HG02642 (cell line): ENCODE data around the gene CDKL5.
"Not testable (repeated sequence)": the region's sequence is repeated elsewhere in the genome, so short reads cannot be mapped to it uniquely, and the experiment has no call there.

Source experiments
- ATAC-seq: cut with Tn5 transposase; IDR thresholded peaks from one replicate; pipeline ENCODE4 v1.9.1; 2021; ENCODE audit warnings: mild to moderate bottlenecking; ENCODE audit not compliant: unreplicated experiment, poor library complexity

Gene CDKL5

DNA sequence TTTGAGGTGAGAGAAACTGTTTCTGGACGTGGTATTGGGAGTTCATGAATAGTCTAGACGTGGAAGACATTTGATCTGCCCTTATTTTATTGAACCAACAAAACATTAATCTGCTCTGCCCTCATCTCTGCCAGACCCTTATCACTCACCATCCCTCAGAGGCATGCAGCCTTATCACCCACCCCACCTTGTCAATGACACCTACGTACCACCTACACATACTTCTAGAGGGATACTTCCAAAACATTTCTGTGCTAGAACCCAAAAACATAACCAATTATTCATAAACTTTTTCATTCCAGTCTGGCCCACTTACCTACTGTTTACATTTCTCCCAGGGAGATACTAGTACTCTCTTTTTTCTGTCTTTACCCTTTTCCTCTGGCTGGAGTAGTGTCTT is 141.3 kb downstream of the CDKL5 start:
- no peak for ATAC-seq

- ATAC-seq: no peak
Observed at GRCh38 chrX:18573556-18573955, 148.1 kb downstream of the CDKL5 start.

DNA sequence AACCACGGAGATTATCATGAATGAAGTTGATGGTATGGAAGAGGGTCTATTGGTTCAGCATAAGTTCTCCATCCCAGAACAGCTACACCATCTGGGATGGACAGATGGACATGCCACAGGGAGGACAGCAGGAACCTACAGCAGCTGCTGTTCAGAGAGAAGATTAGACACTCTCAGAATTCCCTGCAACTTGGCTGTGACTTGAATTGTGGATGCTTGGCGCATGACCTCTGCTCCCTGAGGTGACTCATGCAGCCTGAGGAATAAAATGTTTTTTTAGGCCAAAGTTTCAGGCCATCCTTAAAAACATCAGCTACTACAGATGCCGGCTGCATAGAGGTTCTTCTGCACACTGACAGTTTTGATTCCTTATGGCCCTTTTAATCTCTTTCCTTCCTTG is 149.2 kb downstream of the CDKL5 start:
- ATAC-seq: no peak

DNA sequence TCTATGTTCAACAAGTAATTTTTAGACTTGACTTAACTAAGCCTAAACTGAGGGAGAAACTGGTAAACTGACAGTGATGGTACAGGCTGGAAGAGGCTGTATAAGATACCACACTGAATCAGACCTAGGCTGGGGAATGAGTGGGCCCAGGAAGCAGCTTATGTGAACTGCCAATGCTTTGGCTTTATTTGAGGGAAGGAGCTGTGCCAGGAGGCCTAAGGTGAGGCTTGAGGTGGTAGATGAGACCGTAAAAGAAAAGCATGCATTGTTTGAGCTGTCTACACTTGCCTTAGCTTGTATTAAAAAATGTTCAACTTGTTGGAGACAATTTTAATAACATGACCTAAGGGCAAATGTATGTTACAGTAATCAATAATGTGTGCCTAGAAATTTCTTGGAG is 150.3 kb downstream of the CDKL5 start:
- no peak for ATAC-seq

GRCh38 chrX:18577400-18577799 is 152.0 kb downstream of the CDKL5 start:
- ATAC-seq: no peak

DNA sequence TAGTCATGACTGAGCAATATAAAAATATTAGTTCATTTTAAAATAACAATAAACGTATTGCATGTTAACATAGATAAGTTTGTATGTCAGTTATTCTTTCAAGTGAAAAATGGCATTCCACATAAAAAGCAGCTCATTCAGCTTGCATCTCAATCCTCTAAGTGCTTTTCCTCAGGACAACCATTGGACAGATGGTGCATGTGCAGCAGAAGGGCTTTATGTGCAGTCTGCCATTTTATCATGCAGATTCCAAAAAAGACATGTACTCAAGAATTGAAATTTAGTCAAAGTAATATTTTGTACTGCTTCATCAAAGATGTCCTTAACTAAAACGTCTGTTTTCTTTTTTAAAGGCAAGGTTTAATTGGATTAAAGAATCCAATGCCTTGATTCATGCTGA is 153.1 kb downstream of the CDKL5 start:
- ATAC-seq: no peak

GRCh38 chrX:18579495-18579894 is 154.1 kb downstream of the CDKL5 start:
- ATAC-seq: no peak

GRCh38 chrX:18582910-18583493 is 157.6 kb downstream of the CDKL5 start:
- ATAC-seq: no peak

GRCh38 chrX:18589292-18589691 is 163.9 kb downstream of the CDKL5 start:
- ATAC-seq: not testable (repeated sequence)

DNA sequence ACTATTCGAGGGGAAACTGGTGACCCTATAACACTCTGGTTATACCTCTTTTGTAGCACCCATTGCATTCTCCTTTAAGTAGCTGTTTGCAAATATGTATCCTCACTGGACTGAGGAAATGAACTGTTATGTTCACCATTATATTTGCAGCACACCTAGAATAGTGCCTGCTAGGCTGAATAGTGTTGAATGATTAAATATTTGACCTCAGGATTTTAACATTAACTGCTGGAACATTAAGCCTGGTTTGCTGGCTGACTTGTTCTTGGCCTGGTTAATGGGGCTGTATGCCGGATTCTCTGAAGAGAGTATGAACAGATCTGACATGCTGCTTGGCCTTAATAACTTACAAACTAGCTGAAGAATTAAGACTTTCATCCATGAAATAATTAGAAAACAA is 166.4 kb downstream of the CDKL5 start:
- ATAC-seq: no peak

GRCh38 chrX:18594079-18594478 is 168.7 kb downstream of the CDKL5 start:
- no peak for ATAC-seq

GRCh38 chrX:18596096-18596495 is 170.7 kb downstream of the CDKL5 start:
- ATAC-seq: no peak

DNA sequence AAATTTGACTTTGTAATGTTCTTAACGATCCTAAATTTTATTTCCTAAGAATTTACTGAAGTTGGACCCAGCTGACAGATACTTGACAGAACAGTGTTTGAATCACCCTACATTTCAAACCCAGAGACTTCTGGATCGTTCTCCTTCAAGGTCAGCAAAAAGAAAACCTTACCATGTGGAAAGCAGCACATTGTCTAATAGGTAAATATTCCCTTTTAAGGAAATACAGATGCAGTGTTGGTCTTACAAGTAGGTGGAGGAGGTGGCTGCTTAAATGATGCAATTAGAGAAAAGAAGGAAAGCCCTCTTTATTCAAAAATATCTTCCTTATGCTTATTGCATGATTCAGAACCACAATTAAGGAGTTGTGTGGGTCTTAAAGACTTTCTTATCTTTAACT is 173.0 kb downstream of the CDKL5 start:
- no peak for ATAC-seq

- no peak for ATAC-seq
Observed at GRCh38 chrX:18607966-18608365, 182.6 kb downstream of the CDKL5 start.

DNA sequence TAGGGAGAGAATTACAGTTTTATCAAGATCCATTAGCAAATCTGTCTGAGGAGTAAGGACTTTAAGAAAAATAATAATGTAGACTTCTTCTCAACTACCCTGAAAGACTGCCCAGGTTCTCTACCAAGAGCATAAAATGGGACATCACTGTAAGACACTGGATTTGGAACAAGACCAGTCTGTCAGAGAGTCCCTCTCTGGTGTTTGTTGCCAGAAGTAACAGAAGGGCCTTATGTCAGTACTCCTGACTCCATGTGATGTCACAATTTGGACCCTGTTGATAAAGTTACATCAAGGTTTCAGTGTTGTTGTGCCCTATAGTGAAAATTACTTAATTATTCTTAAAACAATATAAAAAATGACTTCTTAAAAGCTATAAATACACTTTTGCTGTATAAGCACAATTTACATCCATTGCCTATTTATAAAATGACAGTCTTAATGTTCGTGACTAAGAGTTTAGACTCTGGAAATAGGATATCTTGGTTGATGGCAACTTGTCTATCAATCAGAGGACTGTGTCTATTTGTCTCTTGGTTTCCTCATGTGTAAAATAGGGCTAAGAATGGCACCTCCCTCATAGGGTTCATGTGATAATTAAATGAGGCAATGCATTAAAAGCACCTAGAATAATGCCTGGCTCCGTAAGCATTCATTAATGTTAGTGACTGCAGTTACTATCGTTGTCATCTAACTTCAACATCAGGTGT is 188.7 kb downstream of the CDKL5 start:
- no peak for ATAC-seq

- ATAC-seq: no peak
Observed at GRCh38 chrX:18616688-18617406, 191.4 kb downstream of the CDKL5 start.

DNA sequence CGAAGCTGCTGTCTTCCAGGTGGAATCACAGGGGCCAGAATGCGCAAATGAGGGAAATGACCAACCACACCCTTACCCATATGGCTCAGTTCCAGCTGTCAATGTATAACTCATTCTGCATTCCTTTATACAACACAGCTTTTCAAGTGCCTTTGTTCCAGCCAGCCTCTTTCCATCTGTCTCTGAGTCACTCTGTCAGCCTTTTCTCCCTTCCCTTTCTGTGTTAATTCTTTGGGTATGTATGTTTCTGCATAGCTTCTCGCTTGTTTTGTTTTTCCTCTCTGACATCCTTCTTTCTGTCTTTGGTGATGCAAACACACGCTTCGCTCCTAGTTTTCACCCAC is 192.0 kb downstream of the CDKL5 start:
- no peak for ATAC-seq

DNA sequence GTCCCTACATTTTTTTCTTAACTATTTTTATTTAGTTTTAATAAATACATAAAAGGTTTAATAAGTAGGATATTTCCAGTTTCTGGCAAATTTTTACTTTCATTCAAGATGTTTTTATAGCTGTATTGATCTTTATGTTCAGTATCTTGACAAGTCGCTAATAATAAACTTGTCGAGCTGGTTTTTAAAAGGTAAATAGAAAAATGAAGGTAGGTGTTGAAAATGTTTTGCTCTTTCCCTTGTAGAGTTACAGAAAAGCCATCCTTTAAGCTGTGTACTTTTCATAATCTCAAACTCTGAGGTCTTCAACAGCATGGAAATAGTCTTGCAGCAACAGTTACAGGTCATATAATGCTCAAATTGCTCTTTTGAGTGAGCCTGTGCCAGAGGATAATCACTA is 193.9 kb downstream of the CDKL5 start:
- no peak for ATAC-seq

- no peak for ATAC-seq
Observed at GRCh38 chrX:18620349-18620748, 194.9 kb downstream of the CDKL5 start.

DNA sequence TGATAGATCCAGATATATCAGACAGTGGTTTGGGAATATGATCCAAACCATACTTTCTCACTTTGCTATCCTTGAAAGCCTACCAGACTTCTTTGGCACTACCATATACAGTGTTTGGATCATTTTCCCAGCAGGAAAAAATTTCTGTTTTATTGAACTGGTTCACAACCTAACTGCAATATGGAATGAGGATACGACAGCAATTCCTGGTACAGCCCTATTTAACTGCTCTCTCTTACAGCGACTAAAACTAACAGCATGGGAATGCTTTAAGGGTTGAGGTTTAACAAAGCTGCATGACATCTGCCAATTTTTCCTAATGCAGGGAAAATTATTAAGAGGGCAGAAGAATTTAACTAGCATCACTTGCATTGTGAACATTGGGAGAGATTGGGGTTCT is 199.2 kb downstream of the CDKL5 start:
- ATAC-seq: no peak

- ATAC-seq: no peak
Observed at GRCh38 chrX:18630934-18631333, 205.5 kb downstream of the CDKL5 start.

DNA sequence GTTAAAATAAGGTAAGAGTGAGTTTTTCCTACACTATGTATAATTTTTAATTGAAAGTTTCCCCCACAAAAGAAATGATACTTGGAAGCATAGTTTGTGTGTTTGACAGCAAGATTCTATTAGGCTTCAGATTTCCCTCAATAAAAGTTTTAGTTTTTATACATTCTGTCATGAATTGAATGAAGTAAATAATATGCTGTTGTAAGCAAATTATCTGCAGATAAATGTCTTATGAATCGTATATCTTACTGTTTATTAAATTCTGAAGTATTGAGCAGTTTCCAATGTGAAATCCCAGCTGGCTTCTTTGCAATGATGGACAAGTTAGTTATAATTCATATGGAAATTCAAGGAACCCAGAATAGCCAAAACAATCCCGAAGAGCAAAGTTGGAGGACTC is 213.0 kb downstream of the CDKL5 start:
- no peak for ATAC-seq
